Upper lobe of right lung (tissue), 1 donor: ENCODE results near the gene LNX1. TPM values are rescaled to one million over a fixed set of nuclear protein-coding genes. Genes with fewer than 3 reads are reported as not detected.

ENCODE experiments used
- ATAC-seq: fragments of 200-7000 bp; cut with Tn5 transposase; one replicate; pipeline ENCODE4 v1.9.1; 2020; ENCODE audit warnings: mild to moderate bottlenecking, moderate library complexity
- DNase-seq: peaks from one replicate; pipeline ENCODE4 v3.0.0-alpha.2; 2020
- H3K27ac ChIP-seq: fragments of 200-600 bp; one replicate; pipeline ENCODE4 v1.8.0; 2022
- H3K27me3 ChIP-seq: fragments of 200-600 bp; one replicate; pipeline ENCODE4 v1.8.0; 2022; ENCODE audit warnings: mild to moderate bottlenecking
- H3K36me3 ChIP-seq: fragments of 200-600 bp; one replicate; pipeline ENCODE4 v1.8.0; 2022
- H3K4me1 ChIP-seq: fragments of 200-600 bp; one replicate; pipeline ENCODE4 v1.8.0; 2022
- H3K4me3 ChIP-seq: fragments of 200-600 bp; one replicate; pipeline ENCODE4 v1.8.0; 2022; ENCODE audit warnings: mild to moderate bottlenecking
- H3K9me3 ChIP-seq: fragments of 200-600 bp; one replicate; pipeline ENCODE4 v1.8.0; 2022
- intact Hi-C: fragments of 100-400 bp; cut with DNase I; formaldehyde crosslinking; loops from one replicate; pipeline ENCODE4 v1.11.0; 2022
- long read RNA-seq: library from polyadenylated mRNA; unstranded; transcript quantifications from one replicate; pipeline ENCODE4 v2.0.0, GENCODE V29; 2021
- total RNA-seq: library from RNA; stranded (reverse); fragmentation: NEBNext Ultra II Directional; extraction: Animal tissue kit (Norgen Biotek cat#: 25700); gene quantifications from one replicate; pipeline ENCODE4 v1.2.1, GENCODE V29; 2021
- TF ChIP-seq, protein P1 (sequence below): fragments of 200-600 bp; IDR thresholded peaks from one replicate; pipeline ENCODE4 v1.8.0; 2022; ENCODE audit warnings: antibody characterized with exemption
- donor health status: DM: no; HTN: yes; CAD: no; lungs with severe emphysema.

The LNX1 gene
- total RNA-seq, result 6.0 TPM
- long read RNA-seq, partial matches to known transcripts, result 2 of 10 reads
- long read RNA-seq, other reads (novel, unspliced or antisense), result 6 of 10 reads

DNA sequence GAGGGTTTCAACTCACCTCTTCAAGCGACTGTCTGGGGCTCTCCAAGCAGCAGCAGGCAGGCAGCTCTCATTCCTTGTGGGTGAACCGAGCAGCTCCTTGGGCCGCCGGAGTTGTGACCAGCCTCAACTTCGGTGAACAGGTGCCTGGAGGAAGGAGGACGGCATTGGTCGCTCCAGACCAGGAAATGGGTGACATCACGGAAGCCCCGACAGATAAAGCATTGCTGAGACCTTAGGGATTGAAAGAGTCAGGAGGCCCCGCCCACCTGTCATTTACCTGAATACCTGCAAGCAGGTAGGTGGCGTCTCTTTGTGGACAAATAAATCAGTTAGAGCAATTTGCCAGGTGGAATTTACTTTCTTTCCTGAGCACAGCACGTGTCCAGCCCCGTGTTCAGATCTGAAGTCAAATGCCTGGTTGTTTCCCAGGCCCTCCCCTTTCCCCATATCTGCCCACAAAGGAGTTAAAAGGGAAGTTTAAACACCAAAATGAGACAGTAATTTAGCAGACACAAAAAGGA, at the start of gene LNX1:
TSS of gene LNX1 (minus strand) at position 115 of the 521 bp plus-strand sequence. CDS start 17,484 bp downstream, outside the sequence.
- H3K36me3 ChIP-seq, result no peaks in the 10 kb centered on the region
- intact Hi-C loops, result no loop called here
- no peaks in the 10 kb centered on the region for H3K9me3 ChIP-seq
- H3K27ac ChIP-seq, result peak within 1 kb of the TSS; percentile 38
- ATAC-seq, result peak; percentile 92
- peak within 1 kb of the TSS; percentile 30 for H3K4me3 ChIP-seq
- DNase-seq, result peak; percentile 87
- no peaks in the 10 kb centered on the region for H3K4me1 ChIP-seq
- H3K27me3 ChIP-seq, result no peaks in the 10 kb centered on the region
- TF ChIP-seq, protein P1, sequence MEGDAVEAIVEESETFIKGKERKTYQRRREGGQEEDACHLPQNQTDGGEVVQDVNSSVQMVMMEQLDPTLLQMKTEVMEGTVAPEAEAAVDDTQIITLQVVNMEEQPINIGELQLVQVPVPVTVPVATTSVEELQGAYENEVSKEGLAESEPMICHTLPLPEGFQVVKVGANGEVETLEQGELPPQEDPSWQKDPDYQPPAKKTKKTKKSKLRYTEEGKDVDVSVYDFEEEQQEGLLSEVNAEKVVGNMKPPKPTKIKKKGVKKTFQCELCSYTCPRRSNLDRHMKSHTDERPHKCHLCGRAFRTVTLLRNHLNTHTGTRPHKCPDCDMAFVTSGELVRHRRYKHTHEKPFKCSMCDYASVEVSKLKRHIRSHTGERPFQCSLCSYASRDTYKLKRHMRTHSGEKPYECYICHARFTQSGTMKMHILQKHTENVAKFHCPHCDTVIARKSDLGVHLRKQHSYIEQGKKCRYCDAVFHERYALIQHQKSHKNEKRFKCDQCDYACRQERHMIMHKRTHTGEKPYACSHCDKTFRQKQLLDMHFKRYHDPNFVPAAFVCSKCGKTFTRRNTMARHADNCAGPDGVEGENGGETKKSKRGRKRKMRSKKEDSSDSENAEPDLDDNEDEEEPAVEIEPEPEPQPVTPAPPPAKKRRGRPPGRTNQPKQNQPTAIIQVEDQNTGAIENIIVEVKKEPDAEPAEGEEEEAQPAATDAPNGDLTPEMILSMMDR, result peak; percentile 13

DNA sequence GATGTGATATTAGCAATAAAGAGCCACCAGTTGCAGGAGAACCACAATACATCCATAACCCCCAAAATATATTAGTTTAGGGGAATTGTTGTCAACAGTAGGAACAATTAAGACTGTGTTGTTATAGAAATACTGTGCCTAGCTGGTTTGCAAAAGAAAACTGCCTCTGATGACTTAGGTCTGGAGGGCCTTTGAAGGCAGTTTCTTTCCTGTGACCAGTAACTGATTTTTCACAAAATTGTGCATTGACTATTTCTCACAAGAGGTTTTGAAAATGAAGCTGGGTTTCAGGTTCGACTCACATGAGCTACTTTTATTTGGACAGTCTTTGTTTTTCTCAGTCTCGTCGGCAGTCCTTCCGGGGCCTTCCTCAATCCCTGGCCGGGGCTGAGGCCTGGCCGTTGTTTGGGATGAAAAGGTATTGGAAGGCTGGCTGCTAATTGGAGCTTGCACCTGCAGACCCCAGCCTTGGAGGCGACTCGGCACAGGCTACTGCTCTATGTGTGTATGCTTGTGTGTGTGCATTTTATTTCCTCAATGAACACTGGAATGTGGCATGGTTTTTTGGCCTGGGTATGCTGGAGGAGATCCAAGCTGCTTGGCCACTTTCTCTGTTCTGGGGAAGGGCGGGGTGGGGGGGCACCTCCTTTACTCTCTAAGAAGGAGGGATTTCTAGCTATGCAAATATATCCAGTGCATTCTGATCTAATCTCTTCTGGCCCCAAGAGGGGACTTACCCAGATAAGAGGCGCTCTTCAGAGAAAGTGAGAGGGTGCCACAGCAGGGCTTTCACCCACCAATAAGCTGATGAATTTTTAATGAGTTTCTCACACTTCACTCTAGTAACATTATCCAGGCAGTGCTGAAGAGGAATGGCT, 49.5 kb upstream of the LNX1 start:
- DNase-seq (peak; percentile 66), ATAC-seq (peak; percentile 78)
- Histone ChIP-seq H3K4me1 (peaks cover 8% of the 10 kb centered on the region), H3K27me3 (no peaks in the 10 kb centered on the region), H3K4me3 (no peak overlapping the region), H3K27ac (no peak overlapping the region), H3K9me3 (no peaks in the 10 kb centered on the region), H3K36me3 (no peaks in the 10 kb centered on the region)
- TF ChIP-seq, protein P1, result no peak
- intact Hi-C loops, result no loop called here

DNA sequence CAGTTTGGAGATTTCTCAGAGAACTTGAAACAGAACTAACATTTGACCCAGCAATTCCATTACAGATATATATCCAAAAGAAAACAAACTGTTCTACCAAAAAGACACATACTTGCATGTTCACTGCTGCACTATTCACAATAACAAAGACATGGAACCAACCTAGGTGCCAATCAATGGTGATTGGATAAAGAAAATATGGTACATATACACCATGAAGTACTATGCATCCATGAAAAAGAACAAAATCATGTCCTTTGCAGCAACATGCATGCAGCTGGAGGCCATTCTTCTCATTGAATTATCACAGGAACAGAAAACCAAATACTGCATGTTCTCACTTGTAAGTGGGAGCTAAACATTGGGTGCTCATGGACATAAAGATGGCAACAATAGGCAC, 47.6 kb upstream of the LNX1 start:
- TF ChIP-seq, protein P1, result no peak
- Histone ChIP-seq H3K4me3 (no peak overlapping the region), H3K27me3 (no peaks in the 10 kb centered on the region), H3K36me3 (no peaks in the 10 kb centered on the region), H3K27ac (no peak overlapping the region), H3K4me1 (peaks cover 10% of the 10 kb centered on the region), H3K9me3 (no peaks in the 10 kb centered on the region)
- no peak for ATAC-seq
- intact Hi-C loops, result no loop called here
- no peak for DNase-seq

DNA sequence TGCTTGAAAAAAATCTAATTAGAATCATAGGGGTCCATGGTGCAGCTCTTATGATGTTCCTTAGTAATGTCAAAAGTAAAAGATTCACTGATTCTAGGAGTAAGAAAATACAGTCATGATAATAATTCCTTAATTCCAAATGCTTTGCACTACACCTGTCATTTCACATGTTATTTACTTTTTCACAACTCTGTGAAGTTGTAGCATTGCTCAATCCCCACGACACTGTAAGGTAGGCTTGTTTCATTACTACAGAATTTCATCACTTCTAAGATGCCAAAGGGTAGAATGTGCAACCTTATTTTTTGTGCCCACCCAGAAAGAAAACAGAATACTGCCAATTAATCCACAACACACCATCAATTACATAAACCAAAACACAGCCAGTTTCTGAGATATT, 46.1 kb upstream of the LNX1 start:
- H3K27me3 ChIP-seq, result no peaks in the 10 kb centered on the region
- TF ChIP-seq, protein P1, result no peak
- ATAC-seq (peak; percentile 23), DNase-seq (no peak)
- no peaks in the 10 kb centered on the region for H3K36me3 ChIP-seq
- intact Hi-C loops, result no loop called here
- H3K4me3 ChIP-seq, result no peak overlapping the region
- H3K9me3 ChIP-seq, result no peaks in the 10 kb centered on the region
- H3K27ac ChIP-seq, result no peak overlapping the region
- peaks cover 16% of the 10 kb centered on the region for H3K4me1 ChIP-seq

DNA sequence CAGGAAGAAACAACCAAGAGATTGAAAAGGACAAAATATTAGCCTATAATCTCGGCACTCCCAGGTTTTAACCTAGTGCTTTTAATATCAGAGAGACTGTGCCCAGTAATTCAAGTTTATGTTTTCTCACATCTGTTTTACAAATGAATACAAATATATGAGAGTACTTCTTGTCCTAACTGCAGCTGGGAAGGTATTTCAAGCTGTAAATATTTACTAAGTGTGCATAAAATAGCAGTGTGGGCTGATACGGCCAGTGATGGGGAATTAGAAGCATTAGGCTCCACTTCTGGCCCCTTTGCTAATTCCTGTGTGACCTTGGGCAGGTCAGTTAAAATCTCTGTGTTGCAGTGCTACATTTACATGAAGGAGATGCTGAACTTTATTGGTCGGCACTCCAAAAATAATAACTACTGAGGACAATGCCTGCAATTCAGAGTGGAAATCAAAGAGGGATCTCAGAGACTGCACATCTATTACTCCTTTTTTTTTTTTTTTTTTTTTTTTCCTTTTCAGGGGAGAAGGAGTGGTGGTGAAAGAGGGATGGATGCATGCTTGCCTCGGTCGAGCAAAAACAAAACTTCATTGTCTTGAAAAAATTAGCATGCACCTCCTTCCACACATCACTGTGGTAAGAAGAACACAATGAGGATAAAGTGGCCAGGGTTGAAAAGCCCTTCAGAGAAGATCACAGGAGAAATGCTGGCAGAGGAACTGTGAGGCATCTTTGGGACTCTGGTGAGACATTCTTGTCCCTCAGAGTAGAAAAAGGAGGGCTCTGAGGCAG, 44.6 kb upstream of the LNX1 start:
- no peaks in the 10 kb centered on the region for H3K27me3 ChIP-seq
- no peaks in the 10 kb centered on the region for H3K36me3 ChIP-seq
- no peak overlapping the region for H3K4me3 ChIP-seq
- ATAC-seq (no peak), DNase-seq (no peak)
- TF ChIP-seq, protein P1, result no peak
- H3K4me1 ChIP-seq, result peaks cover 13% of the 10 kb centered on the region
- H3K9me3 ChIP-seq, result no peaks in the 10 kb centered on the region
- intact Hi-C loops, result no loop called here
- H3K27ac ChIP-seq, result no peak overlapping the region
